H9 (cell line): ENCODE results near the gene TMEM252. TPM values are rescaled to one million over a fixed set of nuclear protein-coding genes. Genes with fewer than 3 reads are reported as not detected.

ENCODE experiments used
- DNase-seq: peaks from one replicate; pipeline ENCODE4 v3.0.0-alpha.2; 2017
- H2AFZ ChIP-seq: one replicate; pipeline ENCODE4 v1.6.1; 2013; ENCODE audit warnings: mild to moderate bottlenecking, low read length, control low read depth, moderate library complexity
- H2AK5ac ChIP-seq: 2 replicates; pipeline ENCODE4 v1.6.1; 2013; ENCODE audit warnings: low read length, control low read depth, mixed read lengths; ENCODE audit not compliant: insufficient read length
- H2BK120ac ChIP-seq: one replicate; pipeline ENCODE4 v1.6.1; 2013; ENCODE audit warnings: low read depth, mild to moderate bottlenecking, low read length, control low read depth, inconsistent platforms; ENCODE audit not compliant: poor library complexity, severe bottlenecking
- H2BK12ac ChIP-seq: 2 replicates; pipeline ENCODE4 v1.6.1; 2013; ENCODE audit warnings: low read length, control low read depth, mixed read lengths, low read depth; ENCODE audit not compliant: insufficient read length
- H2BK15ac ChIP-seq: 2 replicates; pipeline ENCODE4 v1.6.1; 2013; ENCODE audit warnings: low read depth, low read length, control low read depth
- H2BK20ac ChIP-seq: one replicate; pipeline ENCODE4 v1.6.1; 2013; ENCODE audit warnings: low read depth, mild to moderate bottlenecking, low read length, control low read depth, inconsistent platforms; ENCODE audit not compliant: poor library complexity, severe bottlenecking
- H2BK5ac ChIP-seq: 2 replicates; pipeline ENCODE4 v1.6.1; 2013; ENCODE audit warnings: low read length, control low read depth, mixed read lengths; ENCODE audit not compliant: insufficient read length
- H3K14ac ChIP-seq: 2 replicates; pipeline ENCODE4 v1.6.1; 2013; ENCODE audit warnings: low read length, control low read depth; ENCODE audit not compliant: insufficient read depth
- H3K18ac ChIP-seq: 2 replicates; pipeline ENCODE4 v1.6.1; 2013; ENCODE audit warnings: low read depth, mild to moderate bottlenecking, mixed read lengths, low read length, control low read depth; ENCODE audit not compliant: insufficient read length
- H3K23ac ChIP-seq: 2 replicates; pipeline ENCODE4 v1.6.1; 2013; ENCODE audit warnings: low read length, control low read depth, mixed read lengths, low read depth; ENCODE audit not compliant: insufficient read length
- H3K23me2 ChIP-seq: 2 replicates; pipeline ENCODE4 v1.6.1; 2013; ENCODE audit warnings: low read depth, mild to moderate bottlenecking, mixed read lengths, low read length, control low read depth; ENCODE audit not compliant: insufficient read length, poor library complexity, severe bottlenecking
- H3K27ac ChIP-seq: 2 replicates; pipeline ENCODE4 v1.5.1; 2013; ENCODE audit warnings: low read length, control low read depth, mixed read lengths, low read depth; ENCODE audit not compliant: insufficient read length
- H3K27me3 ChIP-seq: 2 replicates; pipeline ENCODE4 v1.6.1; 2013; ENCODE audit warnings: low read length, control low read depth, inconsistent platforms; ENCODE audit not compliant: insufficient read depth
- H3K4ac ChIP-seq: 2 replicates; pipeline ENCODE4 v1.6.1; 2013; ENCODE audit warnings: low read depth, mild to moderate bottlenecking, control low read depth, inconsistent platforms, low read length, moderate library complexity
- H3K4me1 ChIP-seq: 2 replicates; pipeline ENCODE4 v1.6.1; 2013; ENCODE audit warnings: low read length, control low read depth, inconsistent platforms; ENCODE audit not compliant: insufficient read depth
- H3K4me2 ChIP-seq: 2 replicates; pipeline ENCODE4 v1.6.1; 2013; ENCODE audit warnings: low read length, control low read depth, mixed read lengths; ENCODE audit not compliant: insufficient read length, insufficient read depth
- H3K56ac ChIP-seq: 2 replicates; pipeline ENCODE4 v1.6.1; 2013; ENCODE audit warnings: low read depth, mild to moderate bottlenecking, mixed read lengths, low read length, control low read depth; ENCODE audit not compliant: insufficient read length
- H3K79me1 ChIP-seq: 2 replicates; pipeline ENCODE4 v1.6.1; 2013; ENCODE audit warnings: low read depth, mild to moderate bottlenecking, moderate library complexity, low read length, control low read depth, inconsistent platforms; ENCODE audit not compliant: insufficient read depth, poor library complexity, severe bottlenecking
- H3K79me2 ChIP-seq: 2 replicates; pipeline ENCODE4 v1.6.1; 2013; ENCODE audit warnings: low read length, control low read depth, inconsistent platforms; ENCODE audit not compliant: insufficient read depth
- H3K9ac ChIP-seq: 2 replicates; pipeline ENCODE4 v1.6.1; 2013; ENCODE audit warnings: low read length, control low read depth, mixed read lengths; ENCODE audit not compliant: insufficient read length; ENCODE audit errors: extremely low read depth
- H3K9me3 ChIP-seq: one replicate; pipeline ENCODE4 v1.6.1; 2013; ENCODE audit warnings: low read depth, low read length, inconsistent platforms; ENCODE audit not compliant: control insufficient read depth
- H3T11ph ChIP-seq: one replicate; pipeline ENCODE4 v1.6.1; 2013; ENCODE audit warnings: mild to moderate bottlenecking, low read length, control low read depth, inconsistent platforms
- H4K20me1 ChIP-seq: one replicate; pipeline ENCODE4 v1.6.1; 2013; ENCODE audit not compliant: control insufficient read depth, insufficient read length, insufficient read depth
- H4K5ac ChIP-seq: 2 replicates; pipeline ENCODE4 v1.6.1; 2013; ENCODE audit warnings: low read depth, mild to moderate bottlenecking, mixed read lengths, low read length, control low read depth; ENCODE audit not compliant: insufficient read length
- H4K8ac ChIP-seq: replicated peaks from 2 replicates; pipeline ENCODE4 v1.6.1; 2013; ENCODE audit warnings: low read length, control low read depth, mixed read lengths, low read depth; ENCODE audit not compliant: insufficient read length
- H4K91ac ChIP-seq: 2 replicates; pipeline ENCODE4 v1.6.1; 2013; ENCODE audit warnings: low read depth, mild to moderate bottlenecking, moderate library complexity, mixed read lengths, low read length, control low read depth; ENCODE audit not compliant: insufficient read length
- H3K27ac Mint-ChIP-seq, 3 experiments: 2 replicates in 2 of 3; 3 replicates in 1 of 3; pipeline ENCODE4 v1.8.0; 2020 to 2021; ENCODE audit warnings: mixed read lengths in 3 of 3, mild to moderate bottlenecking in 1 of 3, moderate library complexity in 1 of 3
- H3K27me3 Mint-ChIP-seq: 2 replicates; pipeline ENCODE4 v1.8.0; 2021; ENCODE audit warnings: low read depth, mild to moderate bottlenecking, moderate library complexity, mixed read lengths
- H3K36me3 Mint-ChIP-seq, 3 experiments: 2 replicates in 2 of 3; 3 replicates in 1 of 3; pipeline ENCODE4 v1.8.0; 2020 to 2021; ENCODE audit warnings: low read depth in 3 of 3, mixed read lengths in 3 of 3; ENCODE audit not compliant: insufficient read depth in 1 of 3
- H3K4me1 Mint-ChIP-seq, 2 experiments: 2 replicates each; pipeline ENCODE4 v1.8.0; 2020; ENCODE audit warnings: mixed read lengths in 2 of 2
- H3K4me3 Mint-ChIP-seq, 2 experiments: 2 replicates in 1 of 2; 3 replicates in 1 of 2; pipeline ENCODE4 v1.8.0; 2020 to 2021; ENCODE audit warnings: mild to moderate bottlenecking in 2 of 2, mixed read lengths in 2 of 2, moderate library complexity in 1 of 2
- H3K9me3 Mint-ChIP-seq, 2 experiments: 2 replicates in 1 of 2; 3 replicates in 1 of 2; pipeline ENCODE4 v1.8.0; 2020; ENCODE audit warnings: mild to moderate bottlenecking in 2 of 2, mixed read lengths in 2 of 2, moderate library complexity in 1 of 2
- WGBS: extraction: QIAGEN DNeasy Blood & Tissue Kit; methylation state at CpG from one replicate; pipeline ENCODE4 v1.1.7; 2013; ENCODE audit warnings: missing lambda C conversion rate, low lambda C conversion rate, mixed read lengths; ENCODE audit not compliant: insufficient read length; ENCODE audit errors: extremely low coverage; 5-methylcytosine and 5-hydroxymethylcytosine counted together
- total RNA-seq: library from RNA; stranded (reverse); gene quantifications from 2 replicates; pipeline ENCODE4 v1.2.1, GENCODE V29; 2021
- TF ChIP-seq, protein P1 (sequence below): fragments of 200-600 bp; sonication (generic); conservative IDR thresholded peaks from 3 replicates; pipeline ENCODE4 v1.8.0; 2021; ENCODE audit warnings: antibody characterized with exemption, mild to moderate bottlenecking

Gene TMEM252
- total RNA-seq, 1 experiment from 2014 or later: not detected

DNA sequence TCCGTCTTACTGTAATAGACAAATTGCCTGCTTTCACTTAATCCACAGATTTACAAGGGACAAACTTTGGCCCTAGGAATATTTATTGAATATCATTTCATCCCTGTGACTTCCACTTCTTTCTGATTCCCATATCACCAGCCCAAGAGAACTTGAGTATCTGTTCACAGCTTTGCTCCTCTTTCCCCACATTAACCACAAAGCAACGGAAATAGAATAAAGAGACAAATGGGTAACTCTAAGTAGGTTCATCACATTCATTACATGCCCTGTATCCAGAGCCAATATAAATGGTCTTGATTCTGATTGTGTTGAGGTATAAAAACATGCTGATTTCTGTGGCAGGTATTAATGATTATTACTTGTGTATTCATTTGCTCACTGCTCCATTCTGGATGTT is 41.9 kb downstream of the TMEM252 start:
- WGBS: no CpG with 5 or more reads among the region's 2 CpGs
- no peak overlapping the region for H3K27ac Mint-ChIP-seq
- no peak overlapping the region for H3K23ac ChIP-seq

More for the DNA sequence above, 41.9 kb downstream of the TMEM252 start:
- H3K27me3 Mint-ChIP-seq: peaks cover 100% of the 10 kb centered on the region
- no peak overlapping the region for H3K9ac ChIP-seq
- DNase-seq: no peak
- no peak overlapping the region for H4K91ac ChIP-seq
- H3K4me1 ChIP-seq: no peaks in the 10 kb centered on the region
- H3K56ac ChIP-seq: no peak overlapping the region
- no peak overlapping the region for H3K18ac ChIP-seq
- no peak overlapping the region for H2BK15ac ChIP-seq
- H3K14ac ChIP-seq: no peak overlapping the region
- no peak overlapping the region for H2AFZ ChIP-seq
- H2AK5ac ChIP-seq: no peak overlapping the region
- no peak overlapping the region for H2BK20ac ChIP-seq
- no peak overlapping the region for H2BK120ac ChIP-seq
- no peak overlapping the region for H4K5ac ChIP-seq
- no peak overlapping the region for H4K8ac ChIP-seq
- H3K9me3 ChIP-seq: no peaks in the 10 kb centered on the region
- no peaks in the 10 kb centered on the region for H4K20me1 ChIP-seq
- H3K79me1 ChIP-seq: no peaks in the 10 kb centered on the region
- no peaks in the 10 kb centered on the region for H3K36me3 Mint-ChIP-seq
- no peak overlapping the region for H3K4me3 Mint-ChIP-seq
- no peak overlapping the region for H2BK12ac ChIP-seq
- H3K79me2 ChIP-seq: no peaks in the 10 kb centered on the region
- no peaks in the 10 kb centered on the region for H3K23me2 ChIP-seq
- H3T11ph ChIP-seq: no peak overlapping the region
- H3K27me3 ChIP-seq: peaks cover 5% of the 10 kb centered on the region; the same call in 1 of the 2 replicates
- no peaks in the 10 kb centered on the region for H3K9me3 Mint-ChIP-seq
- H3K4me1 Mint-ChIP-seq: peaks cover 0 to 2% of the 10 kb centered on the region in 2 experiments; a peak in 1 of 4 replicates
- TF ChIP-seq, protein P1, sequence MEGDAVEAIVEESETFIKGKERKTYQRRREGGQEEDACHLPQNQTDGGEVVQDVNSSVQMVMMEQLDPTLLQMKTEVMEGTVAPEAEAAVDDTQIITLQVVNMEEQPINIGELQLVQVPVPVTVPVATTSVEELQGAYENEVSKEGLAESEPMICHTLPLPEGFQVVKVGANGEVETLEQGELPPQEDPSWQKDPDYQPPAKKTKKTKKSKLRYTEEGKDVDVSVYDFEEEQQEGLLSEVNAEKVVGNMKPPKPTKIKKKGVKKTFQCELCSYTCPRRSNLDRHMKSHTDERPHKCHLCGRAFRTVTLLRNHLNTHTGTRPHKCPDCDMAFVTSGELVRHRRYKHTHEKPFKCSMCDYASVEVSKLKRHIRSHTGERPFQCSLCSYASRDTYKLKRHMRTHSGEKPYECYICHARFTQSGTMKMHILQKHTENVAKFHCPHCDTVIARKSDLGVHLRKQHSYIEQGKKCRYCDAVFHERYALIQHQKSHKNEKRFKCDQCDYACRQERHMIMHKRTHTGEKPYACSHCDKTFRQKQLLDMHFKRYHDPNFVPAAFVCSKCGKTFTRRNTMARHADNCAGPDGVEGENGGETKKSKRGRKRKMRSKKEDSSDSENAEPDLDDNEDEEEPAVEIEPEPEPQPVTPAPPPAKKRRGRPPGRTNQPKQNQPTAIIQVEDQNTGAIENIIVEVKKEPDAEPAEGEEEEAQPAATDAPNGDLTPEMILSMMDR: no peak
- H2BK5ac ChIP-seq: no peak overlapping the region
- H3K4me2 ChIP-seq: no peak overlapping the region
- H3K27ac ChIP-seq: no peak overlapping the region
- no peak overlapping the region for H3K4ac ChIP-seq
